Measurements from ENCODE around the gene WSB1. TPM values are rescaled to one million over a fixed set of nuclear protein-coding genes. Genes with fewer than 3 reads are reported as not detected.
"Not testable (repeated sequence)": the region's sequence is repeated elsewhere in the genome, so short reads cannot be mapped to it uniquely, and the experiment has no call there.

The WSB1 gene, protein sequence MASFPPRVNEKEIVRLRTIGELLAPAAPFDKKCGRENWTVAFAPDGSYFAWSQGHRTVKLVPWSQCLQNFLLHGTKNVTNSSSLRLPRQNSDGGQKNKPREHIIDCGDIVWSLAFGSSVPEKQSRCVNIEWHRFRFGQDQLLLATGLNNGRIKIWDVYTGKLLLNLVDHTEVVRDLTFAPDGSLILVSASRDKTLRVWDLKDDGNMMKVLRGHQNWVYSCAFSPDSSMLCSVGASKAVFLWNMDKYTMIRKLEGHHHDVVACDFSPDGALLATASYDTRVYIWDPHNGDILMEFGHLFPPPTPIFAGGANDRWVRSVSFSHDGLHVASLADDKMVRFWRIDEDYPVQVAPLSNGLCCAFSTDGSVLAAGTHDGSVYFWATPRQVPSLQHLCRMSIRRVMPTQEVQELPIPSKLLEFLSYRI
- 100 to 1,000 TPM; 181 to 211 TPM for total RNA-seq

DNA sequence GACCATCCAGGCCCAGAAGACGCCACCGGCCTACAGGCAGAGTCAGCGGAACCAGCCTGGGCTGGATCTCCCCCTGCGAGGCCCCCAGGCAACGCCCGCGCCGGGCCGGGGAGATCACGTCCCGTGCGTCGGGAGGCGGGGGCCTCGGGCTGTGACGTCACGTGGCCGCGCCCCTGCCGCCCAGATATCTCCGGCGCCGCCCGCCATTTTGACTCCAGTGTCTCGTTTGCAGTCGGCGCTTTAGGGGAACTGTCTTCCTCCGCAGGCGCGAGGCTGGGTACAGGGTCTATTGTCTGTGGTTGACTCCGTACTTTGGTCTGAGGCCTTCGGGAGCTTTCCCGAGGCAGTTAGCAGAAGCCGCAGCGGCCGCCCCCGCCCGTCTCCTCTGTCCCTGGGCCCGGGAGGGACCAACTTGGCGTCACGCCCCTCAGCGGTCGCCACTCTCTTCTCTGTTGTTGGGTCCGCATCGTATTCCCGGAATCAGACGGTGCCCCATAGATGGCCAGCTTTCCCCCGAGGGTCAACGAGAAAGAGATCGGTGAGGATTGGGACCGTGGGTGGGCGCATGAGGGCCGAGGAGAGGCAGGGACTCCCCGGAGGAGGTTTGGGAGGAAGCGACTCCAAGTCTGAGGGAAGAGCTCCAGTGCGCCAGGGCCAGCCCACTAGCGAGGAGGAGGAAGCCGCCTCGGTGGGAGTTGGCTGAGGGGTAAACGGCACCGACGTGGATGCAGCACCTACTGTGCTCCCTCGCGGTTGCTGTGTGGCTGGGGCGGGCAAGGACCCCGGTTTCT is at the start of gene WSB1:
Gene WSB1, plus strand, starts transcription at position 217 of the 791 bp plus-strand sequence. Its CDS starts 282 bp downstream, at position 499.
- DNase-seq (ENCODE audit: low spot score in 2 of 2) = peak; percentile 90 to 91
- Mint-ChIP-seq H3K9me3 (no peaks in the 10 kb centered on the region), H3K36me3 (peaks cover 24 to 26% of the 10 kb centered on the region in 2 donors), H3K27ac (peak within 1 kb of the TSS; percentile 100)
- peak; percentile 89 for ATAC-seq

DNA sequence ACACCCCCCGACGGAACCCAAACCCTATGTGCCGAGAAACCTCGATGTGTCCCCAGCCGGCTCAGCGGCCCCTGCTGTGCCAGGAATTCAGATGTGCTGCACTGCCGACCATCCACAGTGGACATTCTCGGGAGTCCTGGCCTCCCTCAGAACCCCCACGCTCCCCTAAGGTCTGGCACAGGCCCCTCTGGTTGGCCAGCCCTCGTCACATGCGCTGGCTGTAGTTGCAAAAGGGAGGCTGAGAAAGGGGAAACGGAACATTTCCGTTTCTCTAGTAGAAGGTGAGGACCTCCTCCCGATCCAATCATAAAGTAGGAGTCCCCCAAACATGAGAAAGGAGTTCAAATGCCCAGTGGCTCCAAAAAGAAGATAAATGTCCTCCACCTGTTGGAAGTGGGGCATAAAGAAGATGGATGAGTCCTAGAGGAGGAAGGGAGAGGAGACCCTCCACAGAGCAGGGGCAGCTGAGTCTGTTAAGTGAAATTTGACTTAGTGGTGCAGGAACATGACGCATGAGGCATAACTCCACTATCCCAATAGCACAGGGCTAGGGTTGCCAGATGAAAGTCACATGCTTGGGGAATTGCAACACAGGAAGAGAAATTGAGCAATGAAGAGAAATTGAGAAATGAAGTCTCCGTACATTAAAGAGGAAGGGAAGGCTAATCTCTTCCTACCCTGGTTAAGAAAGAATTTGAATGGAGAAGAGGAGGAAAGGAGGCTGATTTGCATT is 49.3 kb upstream of the WSB1 start:
- Mint-ChIP-seq H3K36me3 (no peaks in the 10 kb centered on the region), H3K27ac (no peak overlapping the region), H3K9me3 (no peaks in the 10 kb centered on the region)
- DNase-seq (ENCODE audit: low spot score in 2 of 2) (no peak), ATAC-seq (no peak)

DNA sequence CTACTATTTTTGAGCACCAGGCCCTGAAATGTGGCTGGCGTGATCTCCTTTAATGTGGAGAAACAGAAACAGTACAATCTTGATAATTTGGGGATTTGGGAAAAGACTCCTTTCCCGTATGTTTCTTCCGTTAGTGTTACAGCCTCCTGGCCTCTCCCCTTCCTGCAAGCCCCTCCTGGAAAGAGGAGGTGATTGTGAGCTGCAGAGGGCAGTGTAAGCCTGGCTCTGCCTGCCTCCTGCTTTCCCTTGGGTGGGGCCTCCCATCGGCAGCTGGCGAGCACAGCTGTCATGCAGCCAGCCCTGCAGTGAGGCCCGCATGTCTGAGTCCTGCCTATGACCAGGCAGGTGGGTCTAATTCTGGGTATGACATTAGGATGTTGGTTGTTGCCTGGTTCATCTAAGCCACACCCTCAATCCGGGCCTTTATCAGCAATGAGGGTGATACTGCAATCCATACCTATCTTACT is 48.7 kb upstream of the WSB1 start:
- DNase-seq (ENCODE audit: low spot score in 2 of 2) (peak in 1 of 2 donors; percentile 50), ATAC-seq (peak; percentile 84 to 89)
- no peaks in the 10 kb centered on the region for H3K9me3 Mint-ChIP-seq
- no peak overlapping the region for H3K27ac Mint-ChIP-seq
- H3K36me3 Mint-ChIP-seq = no peaks in the 10 kb centered on the region

DNA sequence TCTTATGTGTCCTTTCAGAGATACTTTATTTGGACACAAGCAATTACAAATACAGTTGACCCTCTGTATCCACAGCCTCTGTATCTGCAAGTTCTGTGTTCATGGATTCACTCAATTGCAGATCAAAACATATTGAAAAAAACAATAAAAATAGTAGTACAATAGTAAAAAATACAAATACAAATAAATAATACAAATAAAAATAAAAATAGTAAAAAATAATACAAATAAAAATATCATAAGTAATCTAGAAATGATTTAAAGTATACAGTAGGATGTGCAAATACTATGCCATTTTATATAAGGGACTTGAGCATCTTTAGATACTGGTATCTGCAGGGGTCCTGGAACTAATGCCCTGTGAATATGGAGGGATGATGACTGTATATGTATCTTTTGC is 47.4 kb upstream of the WSB1 start:
- Mint-ChIP-seq H3K36me3 (no peaks in the 10 kb centered on the region), H3K9me3 (no peaks in the 10 kb centered on the region), H3K27ac (no peak overlapping the region)
- DNase-seq (ENCODE audit: low spot score in 2 of 2) (no peak), ATAC-seq (no peak)

DNA sequence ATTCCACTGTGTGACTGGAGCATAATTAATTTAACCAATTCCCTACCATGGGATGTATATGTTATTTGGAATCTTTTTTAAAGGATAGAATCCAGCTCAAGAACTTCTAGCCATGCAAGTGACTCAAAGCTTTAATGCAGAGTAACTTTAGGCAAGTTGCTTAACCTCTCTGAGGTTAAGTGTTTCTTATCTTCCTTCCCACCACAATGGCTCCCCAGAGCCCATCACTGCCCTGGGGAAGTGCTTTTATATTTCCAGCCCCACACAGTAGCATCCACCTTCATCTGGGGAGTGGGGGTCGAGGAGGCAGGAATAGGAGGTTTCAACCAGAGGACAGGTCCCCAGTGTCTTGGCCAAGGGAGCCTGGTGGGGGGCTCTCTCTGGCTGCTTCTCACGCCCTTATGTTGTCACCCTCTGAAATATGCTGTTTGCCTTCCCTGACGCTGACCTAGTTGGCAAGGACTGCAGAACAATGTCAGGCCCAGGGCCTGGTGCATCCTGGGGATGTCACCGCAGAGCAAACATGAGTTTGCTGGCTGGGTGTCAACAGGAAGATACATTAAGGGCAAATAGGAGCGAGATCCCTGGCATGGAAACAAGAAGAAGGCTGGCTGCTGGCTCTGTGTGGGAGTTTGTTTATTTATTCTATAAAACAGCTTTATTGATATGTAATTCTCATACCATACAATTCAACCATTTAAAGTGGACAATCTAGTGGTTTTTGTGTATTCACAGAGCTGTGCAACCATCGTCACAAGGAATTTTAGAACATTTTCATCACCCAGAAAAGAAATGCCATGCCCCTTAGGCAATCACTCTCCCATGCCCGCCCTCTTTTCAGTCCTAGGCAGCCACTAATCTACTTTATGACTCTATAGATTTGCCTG is 46.6 kb upstream of the WSB1 start:
- Mint-ChIP-seq H3K27ac (no peak overlapping the region), H3K9me3 (no peaks in the 10 kb centered on the region), H3K36me3 (no peaks in the 10 kb centered on the region)
- no peak for DNase-seq (ENCODE audit: low spot score in 2 of 2)
- ATAC-seq = no peak

DNA sequence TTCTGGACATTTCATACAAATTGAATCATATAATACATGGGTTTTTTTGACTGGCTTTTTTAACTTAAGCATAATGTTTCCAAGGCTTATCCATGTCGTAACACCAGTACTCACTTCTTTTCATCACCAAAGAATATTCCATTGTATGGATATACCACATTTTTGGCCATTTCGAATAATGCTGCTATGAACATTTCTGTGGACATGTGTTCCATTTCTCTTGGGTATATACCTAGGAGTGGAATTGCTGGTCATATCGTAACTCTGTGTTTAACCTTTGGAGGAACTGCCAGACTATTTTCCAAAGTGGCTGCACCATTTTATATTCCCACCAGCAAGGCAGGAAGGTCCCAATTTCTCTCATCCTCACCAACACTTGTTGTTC is 46.0 kb upstream of the WSB1 start:
- Mint-ChIP-seq H3K36me3 (no peaks in the 10 kb centered on the region), H3K9me3 (no peaks in the 10 kb centered on the region), H3K27ac (no peak overlapping the region)
- ATAC-seq (no peak), DNase-seq (ENCODE audit: low spot score in 2 of 2) (no peak)

DNA sequence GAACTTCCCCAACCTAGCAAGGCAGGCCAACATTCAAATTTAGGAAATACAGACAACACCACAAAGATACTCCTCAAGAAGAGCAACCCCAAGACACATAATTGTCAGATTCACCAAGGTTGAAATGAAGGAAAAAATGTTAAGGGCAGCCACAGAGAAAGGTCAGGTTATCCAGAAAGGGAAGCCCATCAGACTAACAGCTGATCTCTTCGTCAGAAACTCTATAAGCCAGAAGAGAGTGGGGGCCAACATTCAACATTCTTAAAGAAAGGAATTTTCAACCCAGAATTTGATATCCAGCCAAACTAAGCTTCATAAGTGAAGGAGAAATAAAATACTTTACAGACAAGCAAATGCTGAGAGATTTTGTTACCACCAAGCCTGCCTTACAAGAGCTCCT is 43.1 kb upstream of the WSB1 start:
- DNase-seq (ENCODE audit: low spot score in 2 of 2); H3K27ac Mint-ChIP-seq; ATAC-seq; H3K9me3 Mint-ChIP-seq; H3K36me3 Mint-ChIP-seq: not testable (repeated sequence)

DNA sequence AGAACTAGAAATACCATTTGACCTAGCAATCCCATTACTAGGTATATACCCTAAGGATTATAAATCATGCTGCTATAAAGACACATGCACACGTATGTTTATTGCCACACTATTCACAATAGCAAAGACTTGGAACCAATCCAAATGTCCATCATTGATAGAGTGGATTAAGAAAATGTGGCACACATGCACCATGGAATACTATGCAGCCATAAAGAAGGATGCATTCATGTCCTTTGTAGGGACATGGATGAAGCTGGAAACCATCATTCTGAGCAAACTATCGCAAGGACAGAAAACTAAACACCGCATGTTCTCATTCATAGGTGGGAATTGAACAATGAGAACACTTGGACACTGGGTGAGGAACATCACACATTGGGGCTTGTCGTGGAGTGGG is 39.1 kb upstream of the WSB1 start:
- H3K9me3 Mint-ChIP-seq; DNase-seq (ENCODE audit: low spot score in 2 of 2); H3K36me3 Mint-ChIP-seq; H3K27ac Mint-ChIP-seq; ATAC-seq: not testable (repeated sequence)

DNA sequence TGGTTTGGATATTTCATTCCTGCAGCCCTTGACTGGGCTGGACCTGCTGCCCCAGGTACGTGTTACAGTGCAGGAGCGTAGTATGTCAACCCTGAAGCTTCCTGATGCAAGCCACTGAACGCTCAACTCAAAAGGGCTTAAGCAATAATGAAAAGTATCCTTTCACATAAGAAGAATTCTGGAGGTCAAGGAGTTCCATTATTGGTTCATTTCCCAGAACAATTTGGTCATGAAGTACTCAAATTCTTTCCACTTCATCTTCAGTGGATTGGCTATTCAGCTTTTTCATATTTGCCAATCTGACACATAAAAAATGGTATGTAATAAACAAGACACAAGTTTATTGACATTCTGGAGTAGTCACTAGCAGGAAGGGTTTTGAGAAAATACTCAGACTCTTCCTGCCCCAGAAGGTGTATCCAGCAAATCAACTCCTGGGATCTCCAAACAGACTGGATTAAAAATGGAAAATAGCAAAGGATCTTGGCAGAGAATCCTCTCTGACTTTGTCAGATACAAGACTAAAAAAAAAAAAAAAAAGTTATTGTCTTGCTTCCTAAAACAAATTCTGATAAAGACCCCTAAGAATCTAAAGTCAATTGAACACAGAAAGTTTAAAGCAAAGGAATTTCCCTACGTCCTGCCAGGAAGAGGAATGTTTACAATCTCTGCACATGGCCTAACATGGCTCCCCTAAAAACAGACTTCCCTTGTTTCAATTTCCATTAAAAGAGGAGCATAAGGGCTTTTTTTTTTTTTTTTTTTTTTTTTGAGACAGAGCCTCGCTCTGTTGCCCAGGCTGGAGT is 37.5 kb upstream of the WSB1 start:
- DNase-seq (ENCODE audit: low spot score in 2 of 2) = no peak
- Mint-ChIP-seq H3K36me3 (no peaks in the 10 kb centered on the region), H3K9me3 (no peaks in the 10 kb centered on the region), H3K27ac (no peak overlapping the region)
- no peak for ATAC-seq

DNA sequence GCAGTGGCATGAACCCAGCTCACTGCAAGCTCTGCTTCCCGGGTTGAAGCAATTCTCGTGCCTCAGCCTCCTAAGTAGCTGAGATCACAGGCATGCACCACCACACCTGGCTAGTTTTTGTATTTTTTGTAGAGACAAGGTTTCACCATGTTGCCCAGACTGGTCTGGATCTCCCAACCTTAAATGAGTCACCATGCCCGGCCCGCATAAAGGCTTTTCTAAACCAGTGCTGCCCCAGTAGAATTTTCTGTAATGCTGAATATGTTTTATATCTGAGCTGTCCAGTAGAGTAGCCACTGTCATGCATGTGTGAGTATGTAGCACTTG is 36.9 kb upstream of the WSB1 start:
- H3K27ac Mint-ChIP-seq = no peak overlapping the region
- DNase-seq (ENCODE audit: low spot score in 2 of 2) (no peak), ATAC-seq (no peak)
- H3K9me3 Mint-ChIP-seq = no peaks in the 10 kb centered on the region
- H3K36me3 Mint-ChIP-seq = no peaks in the 10 kb centered on the region

DNA sequence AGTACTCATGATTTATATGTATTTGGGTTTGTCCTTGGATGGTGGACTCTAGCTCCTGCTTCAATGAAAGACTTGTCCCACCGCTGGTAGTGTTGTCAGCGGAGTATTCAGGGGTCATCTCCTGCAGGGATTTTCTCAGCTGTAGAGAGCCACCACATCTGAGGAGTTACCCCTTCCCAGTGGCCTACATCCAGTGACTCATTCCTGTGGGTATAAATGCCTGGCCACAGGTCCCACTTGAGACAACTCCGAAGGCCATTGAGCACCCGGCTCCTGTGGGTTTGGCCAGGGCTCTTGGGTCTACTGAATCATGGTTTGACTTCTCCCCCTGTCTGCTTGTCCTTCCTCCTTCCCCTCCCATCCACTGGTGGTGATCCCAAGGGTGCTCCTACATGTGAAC is 34.6 kb upstream of the WSB1 start:
- no peaks in the 10 kb centered on the region for H3K9me3 Mint-ChIP-seq
- DNase-seq (ENCODE audit: low spot score in 2 of 2) = no peak
- no peaks in the 10 kb centered on the region for H3K36me3 Mint-ChIP-seq
- no peak for ATAC-seq
- no peak overlapping the region for H3K27ac Mint-ChIP-seq

DNA sequence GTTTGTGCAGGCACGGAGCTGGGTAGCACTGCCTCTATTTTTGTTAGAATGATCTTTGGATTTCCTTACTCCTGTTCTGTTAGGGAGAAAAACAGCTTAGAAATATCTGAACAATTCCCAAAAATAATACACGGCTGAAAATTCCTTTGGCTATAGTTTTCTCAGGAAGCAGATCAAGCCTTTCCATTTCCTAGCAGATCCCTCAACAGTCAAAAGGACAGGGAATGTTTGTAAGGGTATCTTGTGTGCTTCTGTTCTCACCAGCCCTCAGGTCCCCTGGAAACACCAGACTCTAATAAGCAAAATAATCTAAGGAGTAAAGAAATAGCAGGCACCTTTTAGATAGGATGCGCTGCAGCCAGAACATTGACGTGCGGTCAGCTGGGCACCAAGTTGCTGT is 30.5 kb upstream of the WSB1 start:
- DNase-seq (ENCODE audit: low spot score in 2 of 2) (no peak), ATAC-seq (no peak)
- Mint-ChIP-seq H3K36me3 (no peaks in the 10 kb centered on the region), H3K27ac (no peak overlapping the region), H3K9me3 (no peaks in the 10 kb centered on the region)

DNA sequence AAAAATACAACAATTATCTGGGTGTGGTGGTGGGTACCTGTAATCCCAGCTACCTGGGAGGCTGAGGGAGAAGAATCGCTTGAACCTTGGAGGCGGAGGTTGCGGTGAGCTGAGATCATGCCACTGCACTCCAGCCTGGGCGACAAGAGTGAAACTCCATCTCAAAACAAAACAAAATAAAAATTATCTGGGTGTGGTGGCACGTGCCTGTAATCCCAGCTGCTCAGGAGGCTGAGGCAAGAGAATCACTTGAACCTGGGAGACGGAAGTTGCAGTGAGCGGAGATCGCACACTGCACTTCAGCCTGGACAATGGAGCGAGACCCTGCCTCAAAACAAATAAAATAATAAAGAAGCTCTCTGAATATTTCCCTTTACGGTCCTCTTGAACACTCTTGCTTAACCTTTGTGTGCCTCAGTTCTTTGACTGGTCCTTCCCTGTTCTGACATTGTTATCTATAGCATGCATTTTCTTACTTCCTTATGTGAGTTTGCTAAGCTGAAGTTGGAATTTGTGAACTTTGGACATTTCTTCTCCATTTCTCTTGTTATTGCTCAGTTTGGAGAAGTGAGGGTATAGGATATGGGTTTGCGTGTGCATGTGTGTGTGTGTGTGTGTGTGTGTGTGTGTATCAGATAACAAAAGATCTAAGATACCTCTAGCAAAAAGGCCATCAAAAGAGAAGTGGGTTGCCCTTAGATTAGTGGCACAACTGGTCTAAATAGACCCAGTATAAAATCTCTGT is 29.7 kb upstream of the WSB1 start:
- H3K9me3 Mint-ChIP-seq = no peaks in the 10 kb centered on the region
- H3K36me3 Mint-ChIP-seq = no peaks in the 10 kb centered on the region
- ATAC-seq = no peak
- no peak for DNase-seq (ENCODE audit: low spot score in 2 of 2)
- no peak overlapping the region for H3K27ac Mint-ChIP-seq

DNA sequence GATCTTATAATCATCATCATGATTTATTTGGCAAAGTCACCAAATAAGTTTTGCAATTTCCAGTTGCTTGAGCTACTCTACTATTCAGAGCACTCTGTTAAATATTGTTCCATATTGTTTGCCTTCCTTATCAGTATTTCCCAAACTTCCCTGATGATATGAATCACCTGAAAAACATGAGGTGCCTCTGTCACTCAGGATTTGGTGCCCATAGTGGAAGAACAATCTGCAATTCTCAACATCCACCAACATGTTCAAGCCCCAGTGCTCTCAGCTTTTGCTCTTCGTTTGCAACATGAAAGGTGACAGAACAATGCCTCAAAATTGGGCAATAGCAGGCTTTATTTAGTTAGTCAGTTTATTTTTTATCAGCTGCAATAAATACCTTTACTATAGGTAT is 28.6 kb upstream of the WSB1 start:
- H3K36me3 Mint-ChIP-seq = no peaks in the 10 kb centered on the region
- no peak overlapping the region for H3K27ac Mint-ChIP-seq
- H3K9me3 Mint-ChIP-seq = no peaks in the 10 kb centered on the region
- ATAC-seq (no peak), DNase-seq (ENCODE audit: low spot score in 2 of 2) (no peak)

DNA sequence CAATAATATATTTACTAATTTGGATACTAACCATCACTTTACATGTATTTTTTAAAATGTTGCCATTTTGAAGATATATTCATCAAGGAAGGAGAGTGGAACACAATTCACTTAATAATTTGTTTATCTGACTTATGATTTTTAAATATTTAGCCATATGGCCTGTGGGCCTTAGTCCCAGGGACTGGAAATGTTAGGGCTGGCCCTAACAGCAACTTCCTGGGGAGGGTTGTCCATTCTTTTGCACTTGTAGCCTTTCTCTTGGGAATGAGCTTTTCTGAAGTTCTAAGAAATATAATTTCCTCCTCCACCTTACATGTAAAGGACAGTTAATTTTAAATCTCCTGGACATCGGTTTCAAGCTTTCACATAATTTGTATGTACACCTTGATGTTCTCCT is 27.7 kb upstream of the WSB1 start:
- H3K27ac Mint-ChIP-seq = no peak overlapping the region
- no peaks in the 10 kb centered on the region for H3K9me3 Mint-ChIP-seq

More for the DNA sequence above, 27.7 kb upstream of the WSB1 start:
- no peak for DNase-seq (ENCODE audit: low spot score in 2 of 2)
- no peaks in the 10 kb centered on the region for H3K36me3 Mint-ChIP-seq
- no peak for ATAC-seq
